ENCODE measurements around the gene PUS7L. TPM values are rescaled to one million over a fixed set of nuclear protein-coding genes. Genes with fewer than 3 reads are reported as not detected.
"Not testable (repeated sequence)": the region's sequence is repeated elsewhere in the genome, so short reads cannot be mapped to it uniquely, and the experiment has no call there.

Gene PUS7L
- total and polyA plus RNA-seq, 2 of the 13 experiments (the other 11 are each of a cell fraction or from before 2014, with no cell fraction given): 6.5 to 37.6 TPM

GRCh38 chr12:43692064-43692463 is 66.5 kb downstream of the PUS7L start (continued):
- no peak for TF ChIP-seq KIAA2018 (CRISPR knock-in tag; IDR thresholded peaks at IDR 0.05; ENCODE audit: borderline replicate concordance)
- no peak for TF ChIP-seq ZBTB34 (CRISPR knock-in tag; IDR thresholded peaks at IDR 0.05)
- no peak for TF ChIP-seq ZNF446 (CRISPR knock-in tag; IDR thresholded peaks at IDR 0.05)
- TF ChIP-seq TCF7 (IDR thresholded peaks at IDR 0.05; ENCODE audit: low read depth): no peak
- no peak for TF ChIP-seq SATB2 (CRISPR knock-in tag; IDR thresholded peaks at IDR 0.05)
- TF ChIP-seq ZNF670 (CRISPR knock-in tag; IDR thresholded peaks at IDR 0.05; ENCODE audit: borderline replicate concordance): no peak
- no peak for TF ChIP-seq PBX2 (CRISPR knock-in tag; IDR thresholded peaks at IDR 0.05)
- TF ChIP-seq MTA3 (CRISPR knock-in tag; IDR thresholded peaks at IDR 0.05): no peak
- no peak for TF ChIP-seq SMYD3 (CRISPR knock-in tag; IDR thresholded peaks at IDR 0.05)
- TF ChIP-seq ZNF24 (IDR thresholded peaks at IDR 0.05): no peak

- H3K9ac ChIP-seq (ENCODE audit: insufficient read depth, low read depth, low read length); CTCF ChIA-PET (ENCODE audit: low intra/inter-chr PET ratio, low total read pairs); H3K27ac ChIP-seq (ENCODE audit: extremely low read length, insufficient read depth, low read length); H3K9me3 ChIP-seq (ENCODE audit: low read length); H3K4me2 ChIP-seq (ENCODE audit: low read depth, low read length); H3K4me3 ChIP-seq (replicated peaks in 1 of 3; ENCODE audit: insufficient read depth in 1 of 3, low read depth in 2 of 3, low read length in 3 of 3); ATAC-seq; in situ Hi-C loops (cut with HindIII; ENCODE audit: extremely low pct_ligation_motif_present, low pct_unique_long_range_greater_than_20kb); intact Hi-C loops (cut with micrococcal nuclease; ENCODE audit: unreplicated experiment); H3K79me2 ChIP-seq (ENCODE audit: insufficient read depth, low read length); BruUV-seq (replicated peaks); H3K36me3 ChIP-seq (replicated peaks in 1 of 2; ENCODE audit: control insufficient read depth in 1 of 2, insufficient read depth in 2 of 2, low read length in 2 of 2); POLR2A ChIA-PET; FAIRE-seq; DNase-seq (ENCODE audit: low spot score); H3K4me1 ChIP-seq (ENCODE audit: insufficient read depth, low read length); H2AFZ ChIP-seq (ENCODE audit: low read length); H3K27me3 ChIP-seq (ENCODE audit: control insufficient read depth in 1 of 2, insufficient read depth in 2 of 2, low read length in 2 of 2); H4K20me1 ChIP-seq (ENCODE audit: insufficient read depth, low read length): not testable (repeated sequence)
- WGBS (ENCODE audit: low lambda C conversion rate): 73% methylated on average over 9 of the region's 30 CpGs
Measured at GRCh38 chr12:43685491-43685890, 73.1 kb downstream of the PUS7L start.

Measured in HepG2 (cell line).